ENCODE data around the gene MAP7. TPM values are rescaled to one million over a fixed set of nuclear protein-coding genes. Genes with fewer than 3 reads are reported as not detected.
A peak's percentile ranks its signal among the peaks of the same experiment; 100 is the strongest.

The MAP7 gene
- polyA plus RNA-seq, 2 of the 4 experiments (the other 2 are of a cell fraction), result 60.6 to 64.5 TPM

DNA sequence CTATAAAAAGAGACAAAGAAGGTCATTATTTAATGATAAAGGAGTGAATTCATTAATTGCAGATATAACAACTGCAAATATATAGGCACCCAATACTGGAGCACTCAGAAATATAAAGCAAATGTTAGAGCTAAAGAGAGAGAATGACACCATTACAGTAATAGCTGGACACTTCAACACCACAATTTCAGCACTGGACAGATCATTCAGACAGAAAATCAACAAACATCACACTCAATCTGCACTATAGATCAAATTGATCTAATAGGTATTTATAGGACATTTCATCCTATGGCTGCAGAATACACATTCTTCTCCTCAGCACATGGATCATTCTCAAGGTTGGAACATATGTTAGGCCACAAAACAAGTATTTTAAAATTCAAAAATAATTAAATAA, 72.7 kb downstream of the MAP7 start:
- TF ChIP-seq, protein P1, sequence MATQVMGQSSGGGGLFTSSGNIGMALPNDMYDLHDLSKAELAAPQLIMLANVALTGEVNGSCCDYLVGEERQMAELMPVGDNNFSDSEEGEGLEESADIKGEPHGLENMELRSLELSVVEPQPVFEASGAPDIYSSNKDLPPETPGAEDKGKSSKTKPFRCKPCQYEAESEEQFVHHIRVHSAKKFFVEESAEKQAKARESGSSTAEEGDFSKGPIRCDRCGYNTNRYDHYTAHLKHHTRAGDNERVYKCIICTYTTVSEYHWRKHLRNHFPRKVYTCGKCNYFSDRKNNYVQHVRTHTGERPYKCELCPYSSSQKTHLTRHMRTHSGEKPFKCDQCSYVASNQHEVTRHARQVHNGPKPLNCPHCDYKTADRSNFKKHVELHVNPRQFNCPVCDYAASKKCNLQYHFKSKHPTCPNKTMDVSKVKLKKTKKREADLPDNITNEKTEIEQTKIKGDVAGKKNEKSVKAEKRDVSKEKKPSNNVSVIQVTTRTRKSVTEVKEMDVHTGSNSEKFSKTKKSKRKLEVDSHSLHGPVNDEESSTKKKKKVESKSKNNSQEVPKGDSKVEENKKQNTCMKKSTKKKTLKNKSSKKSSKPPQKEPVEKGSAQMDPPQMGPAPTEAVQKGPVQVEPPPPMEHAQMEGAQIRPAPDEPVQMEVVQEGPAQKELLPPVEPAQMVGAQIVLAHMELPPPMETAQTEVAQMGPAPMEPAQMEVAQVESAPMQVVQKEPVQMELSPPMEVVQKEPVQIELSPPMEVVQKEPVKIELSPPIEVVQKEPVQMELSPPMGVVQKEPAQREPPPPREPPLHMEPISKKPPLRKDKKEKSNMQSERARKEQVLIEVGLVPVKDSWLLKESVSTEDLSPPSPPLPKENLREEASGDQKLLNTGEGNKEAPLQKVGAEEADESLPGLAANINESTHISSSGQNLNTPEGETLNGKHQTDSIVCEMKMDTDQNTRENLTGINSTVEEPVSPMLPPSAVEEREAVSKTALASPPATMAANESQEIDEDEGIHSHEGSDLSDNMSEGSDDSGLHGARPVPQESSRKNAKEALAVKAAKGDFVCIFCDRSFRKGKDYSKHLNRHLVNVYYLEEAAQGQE (IDR thresholded peaks at IDR 0.05), result peak; percentile 87
- TF ChIP-seq CHD4 (IDR thresholded peaks at IDR 0.05; ENCODE audit: borderline replicate concordance) (no peak), RCOR1 (IDR thresholded peaks at IDR 0.05; ENCODE audit: low read depth, low read length) (no peak), RFX5 (IDR thresholded peaks at IDR 0.05) (no peak)
- FAIRE-seq (no peak), DNase-seq (ENCODE audit: low read depth in 1 of 2, low spot score in 1 of 2) (no peak), ATAC-seq (no peak)
- Histone ChIP-seq H3K4me3 (no peak overlapping the region), H3K4me2 (no peak overlapping the region), H3K4me1 (peaks cover 39% of the 10 kb centered on the region), H3K9me3 (no peaks in the 10 kb centered on the region), H3K27ac (no peak overlapping the region)
- CTCF ChIA-PET, result no interaction called here
- POLR2A ChIA-PET, result no interaction called here

DNA sequence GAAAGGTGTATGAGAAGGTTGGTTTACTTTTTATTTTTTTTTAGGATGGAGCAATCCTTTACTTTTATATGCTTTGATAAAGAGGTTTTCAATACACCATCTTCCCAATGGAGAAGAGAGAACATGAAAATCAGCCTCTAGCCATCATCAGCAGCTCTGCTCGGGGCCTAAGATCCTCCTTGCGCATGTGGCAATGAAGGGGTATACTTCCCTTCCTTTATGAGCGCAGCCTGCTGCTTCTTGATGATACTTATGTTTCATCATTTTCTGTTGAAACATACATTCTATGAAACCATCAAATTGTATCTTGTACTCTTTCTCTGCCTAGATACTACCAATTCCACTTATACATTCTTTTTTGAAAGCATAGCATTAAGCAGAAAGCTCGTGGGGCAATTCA, 74.5 kb downstream of the MAP7 start:
- H3K27ac ChIP-seq, result 0 out of 6 replicates have a peak overlapping the region, but pooled peaks of 1 of the 2 experiments have one; percentile 34
- ATAC-seq, result no peak
- ChIA-PET POLR2A (no interaction called here), CTCF (no interaction called here)
- H3K4me2 ChIP-seq, result no peak overlapping the region
- H3K4me3 ChIP-seq, result no peak overlapping the region
- 83% methylated on average over 4 of the region's 4 CpGs for WGBS (ENCODE audit: missing lambda C conversion rate)
- no peak for DNase-seq (ENCODE audit: low read depth in 1 of 2, low spot score in 1 of 2)
- no peak for FAIRE-seq
- H3K9me3 ChIP-seq, result no peaks in the 10 kb centered on the region
- H3K4me1 ChIP-seq, result peaks cover 58% of the 10 kb centered on the region
- TF ChIP-seq KDM5A (IDR thresholded peaks at IDR 0.05), result no peak
- TF ChIP-seq RFX5 (IDR thresholded peaks at IDR 0.05), result no peak
- TF ChIP-seq NPAS2 (CRISPR knock-in tag; IDR thresholded peaks at IDR 0.05; ENCODE audit: borderline replicate concordance), result no peak
- TF ChIP-seq FOSB (CRISPR knock-in tag; IDR thresholded peaks at IDR 0.05), result no peak
- no peak for TF ChIP-seq CBX2 (IDR thresholded peaks at IDR 0.05; ENCODE audit: borderline replicate concordance, low read depth)
- no peak for TF ChIP-seq POLR2AphosphoS2 (conservative IDR thresholded peaks at IDR 0.05; ENCODE audit: low read length)
- TF ChIP-seq SREBF2 (IDR thresholded peaks at IDR 0.05), result no peak
- TF ChIP-seq EP300 (IDR thresholded peaks at IDR 0.05), result no peak
- TF ChIP-seq FOSL2 (IDR thresholded peaks at IDR 0.05), result no peak
- TF ChIP-seq FOSL2 (CRISPR knock-in tag; IDR thresholded peaks at IDR 0.05), result no peak
- TF ChIP-seq, protein P2, sequence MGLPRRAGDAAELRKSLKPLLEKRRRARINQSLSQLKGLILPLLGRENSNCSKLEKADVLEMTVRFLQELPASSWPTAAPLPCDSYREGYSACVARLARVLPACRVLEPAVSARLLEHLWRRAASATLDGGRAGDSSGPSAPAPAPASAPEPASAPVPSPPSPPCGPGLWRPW (IDR thresholded peaks at IDR 0.05), result no peak
- no peak for TF ChIP-seq ESRRA (IDR thresholded peaks at IDR 0.05; ENCODE audit: borderline replicate concordance, low read length)
- no peak for TF ChIP-seq KDM1A (IDR thresholded peaks at IDR 0.05; ENCODE audit: low read depth)
- no peak for TF ChIP-seq ZFP36 (IDR thresholded peaks at IDR 0.05; ENCODE audit: borderline replicate concordance, partially characterized antibody)
- no peak for TF ChIP-seq RCOR1 (IDR thresholded peaks at IDR 0.05; ENCODE audit: low read depth, low read length)
- TF ChIP-seq TP53 (CRISPR knock-in tag; IDR thresholded peaks at IDR 0.05), result no peak

DNA sequence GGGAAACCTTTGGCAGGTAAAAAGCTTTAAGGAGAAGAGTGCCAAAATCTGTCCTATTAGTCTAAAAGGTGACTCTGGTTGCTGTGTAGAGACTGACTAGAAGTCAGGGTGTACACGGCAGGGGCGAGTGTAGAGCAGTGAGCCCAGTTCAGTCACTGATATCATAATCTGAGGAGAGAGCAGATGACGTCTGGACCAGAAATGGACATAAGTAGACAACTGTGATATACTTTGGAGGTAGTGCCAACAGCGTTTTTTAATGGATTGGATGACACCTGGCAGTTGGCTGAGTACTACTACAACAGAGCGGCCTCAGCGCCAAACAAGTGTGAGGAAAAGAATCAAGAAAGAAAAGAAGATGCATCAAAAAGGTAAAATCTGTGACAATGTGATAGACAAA, 76.0 kb downstream of the MAP7 start:
- CTCF ChIA-PET, result no interaction called here
- TF ChIP-seq FOSL2 (IDR thresholded peaks at IDR 0.05) (no peak), FOSL2 (CRISPR knock-in tag; IDR thresholded peaks at IDR 0.05) (no peak), MYC (IDR thresholded peaks at IDR 0.05; ENCODE audit: borderline replicate concordance, low read length) (no peak), ESRRA (IDR thresholded peaks at IDR 0.05; ENCODE audit: borderline replicate concordance, low read length) (no peak), RARB (CRISPR knock-in tag; IDR thresholded peaks at IDR 0.05) (no peak), ZNF302 (CRISPR knock-in tag; IDR thresholded peaks at IDR 0.05) (no peak), MAZ (IDR thresholded peaks at IDR 0.05; ENCODE audit: borderline replicate concordance, low read depth, low read length) (no peak), ZC3H11A (IDR thresholded peaks at IDR 0.05) (no peak), RAD21 (conservative IDR thresholded peaks at IDR 0.05 in 1 of 2, IDR thresholded peaks at IDR 0.05 in 1 of 2) (no peak), EHF (CRISPR knock-in tag; IDR thresholded peaks at IDR 0.05) (no peak), CEBPB (IDR thresholded peaks at IDR 0.05) (no peak)
- TF ChIP-seq, protein P3, sequence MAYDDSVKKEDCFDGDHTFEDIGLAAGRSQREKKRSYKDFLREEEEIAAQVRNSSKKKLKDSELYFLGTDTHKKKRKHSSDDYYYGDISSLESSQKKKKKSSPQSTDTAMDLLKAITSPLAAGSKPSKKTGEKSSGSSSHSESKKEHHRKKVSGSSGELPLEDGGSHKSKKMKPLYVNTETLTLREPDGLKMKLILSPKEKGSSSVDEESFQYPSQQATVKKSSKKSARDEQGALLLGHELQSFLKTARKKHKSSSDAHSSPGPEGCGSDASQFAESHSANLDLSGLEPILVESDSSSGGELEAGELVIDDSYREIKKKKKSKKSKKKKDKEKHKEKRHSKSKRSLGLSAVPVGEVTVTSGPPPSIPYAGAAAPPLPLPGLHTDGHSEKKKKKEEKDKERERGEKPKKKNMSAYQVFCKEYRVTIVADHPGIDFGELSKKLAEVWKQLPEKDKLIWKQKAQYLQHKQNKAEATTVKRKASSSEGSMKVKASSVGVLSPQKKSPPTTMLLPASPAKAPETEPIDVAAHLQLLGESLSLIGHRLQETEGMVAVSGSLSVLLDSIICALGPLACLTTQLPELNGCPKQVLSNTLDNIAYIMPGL (CRISPR knock-in tag; IDR thresholded peaks at IDR 0.05; ENCODE audit: borderline replicate concordance), result no peak
- TF ChIP-seq, protein P4, sequence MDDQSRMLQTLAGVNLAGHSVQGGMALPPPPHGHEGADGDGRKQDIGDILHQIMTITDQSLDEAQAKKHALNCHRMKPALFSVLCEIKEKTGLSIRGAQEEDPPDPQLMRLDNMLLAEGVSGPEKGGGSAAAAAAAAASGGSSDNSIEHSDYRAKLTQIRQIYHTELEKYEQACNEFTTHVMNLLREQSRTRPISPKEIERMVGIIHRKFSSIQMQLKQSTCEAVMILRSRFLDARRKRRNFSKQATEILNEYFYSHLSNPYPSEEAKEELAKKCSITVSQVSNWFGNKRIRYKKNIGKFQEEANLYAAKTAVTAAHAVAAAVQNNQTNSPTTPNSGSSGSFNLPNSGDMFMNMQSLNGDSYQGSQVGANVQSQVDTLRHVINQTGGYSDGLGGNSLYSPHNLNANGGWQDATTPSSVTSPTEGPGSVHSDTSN (IDR thresholded peaks at IDR 0.05), result no peak
- TF ChIP-seq, protein P5, sequence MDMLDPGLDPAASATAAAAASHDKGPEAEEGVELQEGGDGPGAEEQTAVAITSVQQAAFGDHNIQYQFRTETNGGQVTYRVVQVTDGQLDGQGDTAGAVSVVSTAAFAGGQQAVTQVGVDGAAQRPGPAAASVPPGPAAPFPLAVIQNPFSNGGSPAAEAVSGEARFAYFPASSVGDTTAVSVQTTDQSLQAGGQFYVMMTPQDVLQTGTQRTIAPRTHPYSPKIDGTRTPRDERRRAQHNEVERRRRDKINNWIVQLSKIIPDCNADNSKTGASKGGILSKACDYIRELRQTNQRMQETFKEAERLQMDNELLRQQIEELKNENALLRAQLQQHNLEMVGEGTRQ (IDR thresholded peaks at IDR 0.05), result no peak

More for the DNA sequence above, 76.0 kb downstream of the MAP7 start:
- Histone ChIP-seq H3K27ac (peak overlapping the region in 1 of 2 experiments; percentile 48; a peak in 1 of 6 replicates), H3K9me3 (no peaks in the 10 kb centered on the region), H3K4me3 (no peak overlapping the region), H3K4me1 (peaks cover 73% of the 10 kb centered on the region), H3K4me2 (no peak overlapping the region; the same call in 2 of the 3 replicates)
- POLR2A ChIA-PET, result no interaction called here
- no peak for DNase-seq (ENCODE audit: low read depth in 1 of 2, low spot score in 1 of 2)
- no peak for ATAC-seq
- 87% methylated on average over 6 of the region's 6 CpGs for WGBS (ENCODE audit: missing lambda C conversion rate)
- FAIRE-seq, result no peak
